ENCODE measurements around the gene SIM2. TPM values are rescaled to one million over a fixed set of nuclear protein-coding genes. Genes with fewer than 3 reads are reported as not detected.

SIM2 gene
- total and polyA plus RNA-seq, 7 experiments from 2014 or later: 0.12 TPM; not detected in 6

DNA sequence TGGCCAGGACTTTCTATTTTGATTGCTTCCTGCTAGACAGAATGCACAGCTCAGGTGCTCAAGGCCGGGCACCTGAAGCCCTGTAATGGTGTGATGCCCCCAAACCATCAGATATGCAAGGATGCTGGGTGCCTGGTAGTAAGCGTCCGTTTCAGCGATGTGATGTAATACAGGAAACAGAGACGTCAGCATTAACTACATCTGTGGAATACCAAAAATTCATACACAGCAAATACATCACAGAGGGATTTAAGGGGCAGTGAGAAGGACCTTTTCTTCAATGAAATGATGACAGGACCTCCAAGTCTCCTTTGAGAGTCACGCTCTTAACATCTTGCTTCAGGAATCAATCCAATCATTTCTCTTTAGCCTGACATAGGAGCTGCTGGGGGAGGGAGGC is 64.4 kb downstream of the SIM2 start:
- ChIA-PET CTCF (no interaction called here), POLR2A (no interaction called here)
- peaks cover 0 to 56% (median 36%) of the 10 kb centered on the region in 5 donors for H3K36me3 Mint-ChIP-seq
- H3K4me3 Mint-ChIP-seq: no peak overlapping the region
- no peaks in the 10 kb centered on the region for H3K9me3 ChIP-seq (ENCODE audit: control insufficient read depth in 2 of 3, low read length in 3 of 3)
- H3K27me3 ChIP-seq (ENCODE audit: control insufficient read depth in 2 of 2, insufficient read depth in 2 of 2, low read length in 2 of 2): no peaks in the 10 kb centered on the region
- intact Hi-C loops (cut with micrococcal nuclease): no loop called here
- DNase-seq (no peak), ATAC-seq (no peak)
- no peak overlapping the region for H3K27ac ChIP-seq (ENCODE audit: low read depth, low read length)
- no peak overlapping the region for H3K27ac Mint-ChIP-seq
- no peaks in the 10 kb centered on the region for H3K27me3 Mint-ChIP-seq
- H3K4me1 ChIP-seq (ENCODE audit: control insufficient read depth in 2 of 2, insufficient read depth in 2 of 2, low read length in 2 of 2): no peaks in the 10 kb centered on the region
- H3K36me3 ChIP-seq (ENCODE audit: control insufficient read depth in 2 of 3, insufficient read depth in 3 of 3, low read length in 3 of 3): peaks cover 0 to 11% (median 0%) of the 10 kb centered on the region in 3 experiments
- no peaks in the 10 kb centered on the region for H3K9me3 Mint-ChIP-seq
- peaks cover 0 to 6% (median 0%) of the 10 kb centered on the region in 7 donors for H3K4me1 Mint-ChIP-seq
- H3K4me3 ChIP-seq (ENCODE audit: low read length): no peak overlapping the region

- no peak for ATAC-seq
- H3K4me1 Mint-ChIP-seq: peaks cover 0 to 6% (median 0%) of the 10 kb centered on the region in 7 donors
- H3K36me3 Mint-ChIP-seq: peaks cover 0 to 48% (median 33%) of the 10 kb centered on the region in 5 donors
Measured at GRCh38 chr21:36765229-36765628, 66.3 kb downstream of the SIM2 start.

GRCh38 chr21:36766511-36766910 is 67.6 kb downstream of the SIM2 start:
- no peaks in the 10 kb centered on the region for H3K27me3 ChIP-seq (ENCODE audit: control insufficient read depth in 2 of 2, insufficient read depth in 2 of 2, low read length in 2 of 2)
- Mint-ChIP-seq H3K4me1 (peaks cover 0 to 6% (median 0%) of the 10 kb centered on the region in 7 donors), H3K4me3 (no peak overlapping the region), H3K9me3 (no peaks in the 10 kb centered on the region), H3K27me3 (no peaks in the 10 kb centered on the region), H3K27ac (no peak overlapping the region), H3K36me3 (peaks cover 0 to 46% (median 33%) of the 10 kb centered on the region in 5 donors)
- no peak for DNase-seq
- peaks cover 0 to 5% (median 0%) of the 10 kb centered on the region in 3 experiments for H3K36me3 ChIP-seq (ENCODE audit: control insufficient read depth in 2 of 3, insufficient read depth in 3 of 3, low read length in 3 of 3)
- POLR2A ChIA-PET: no interaction called here
- intact Hi-C loops (cut with micrococcal nuclease): no loop called here
- H3K27ac ChIP-seq (ENCODE audit: low read depth, low read length): no peak overlapping the region
- no peak for ATAC-seq
- no peak overlapping the region for H3K4me3 ChIP-seq (ENCODE audit: low read length)
- H3K9me3 ChIP-seq (ENCODE audit: control insufficient read depth in 2 of 3, low read length in 3 of 3): no peaks in the 10 kb centered on the region
- H3K4me1 ChIP-seq (ENCODE audit: control insufficient read depth in 2 of 2, insufficient read depth in 2 of 2, low read length in 2 of 2): no peaks in the 10 kb centered on the region
- CTCF ChIA-PET: no interaction called here

More at GRCh38 chr21:36765229-36765628, 66.3 kb downstream of the SIM2 start:
- Mint-ChIP-seq H3K4me3 (no peak overlapping the region), H3K27me3 (no peaks in the 10 kb centered on the region), H3K27ac (no peak overlapping the region), H3K9me3 (no peaks in the 10 kb centered on the region)
- no peak for DNase-seq
- Histone ChIP-seq H3K27me3 (ENCODE audit: control insufficient read depth in 2 of 2, insufficient read depth in 2 of 2, low read length in 2 of 2) (no peaks in the 10 kb centered on the region), H3K9me3 (ENCODE audit: control insufficient read depth in 2 of 3, low read length in 3 of 3) (no peaks in the 10 kb centered on the region), H3K4me1 (ENCODE audit: control insufficient read depth in 2 of 2, insufficient read depth in 2 of 2, low read length in 2 of 2) (no peaks in the 10 kb centered on the region), H3K27ac (ENCODE audit: low read depth, low read length) (no peak overlapping the region), H3K4me3 (ENCODE audit: low read length) (no peak overlapping the region), H3K36me3 (ENCODE audit: control insufficient read depth in 2 of 3, insufficient read depth in 3 of 3, low read length in 3 of 3) (peaks cover 0 to 5% (median 0%) of the 10 kb centered on the region in 3 experiments)
- POLR2A ChIA-PET: no interaction called here
- CTCF ChIA-PET: no interaction called here
- intact Hi-C loops (cut with micrococcal nuclease): no loop called here

- DNase-seq (no peak), ATAC-seq (no peak)
- Mint-ChIP-seq H3K4me1 (peaks cover 0 to 6% (median 0%) of the 10 kb centered on the region in 7 donors), H3K9me3 (no peaks in the 10 kb centered on the region), H3K27me3 (no peaks in the 10 kb centered on the region), H3K4me3 (no peak overlapping the region), H3K36me3 (peaks cover 0 to 43% (median 33%) of the 10 kb centered on the region in 5 donors), H3K27ac (no peak overlapping the region)
- Histone ChIP-seq H3K36me3 (ENCODE audit: control insufficient read depth in 2 of 3, insufficient read depth in 3 of 3, low read length in 3 of 3) (peaks cover 0 to 5% (median 0%) of the 10 kb centered on the region in 3 experiments), H3K27ac (ENCODE audit: low read depth, low read length) (no peak overlapping the region), H3K4me3 (ENCODE audit: low read length) (no peak overlapping the region), H3K4me1 (ENCODE audit: control insufficient read depth in 2 of 2, insufficient read depth in 2 of 2, low read length in 2 of 2) (no peaks in the 10 kb centered on the region), H3K27me3 (ENCODE audit: control insufficient read depth in 2 of 2, insufficient read depth in 2 of 2, low read length in 2 of 2) (no peaks in the 10 kb centered on the region), H3K9me3 (ENCODE audit: control insufficient read depth in 2 of 3, low read length in 3 of 3) (no peaks in the 10 kb centered on the region)
- ChIA-PET CTCF (no interaction called here), POLR2A (no interaction called here)
- intact Hi-C loops (cut with micrococcal nuclease): no loop called here
Measured at GRCh38 chr21:36767096-36767495, 68.2 kb downstream of the SIM2 start.

DNA sequence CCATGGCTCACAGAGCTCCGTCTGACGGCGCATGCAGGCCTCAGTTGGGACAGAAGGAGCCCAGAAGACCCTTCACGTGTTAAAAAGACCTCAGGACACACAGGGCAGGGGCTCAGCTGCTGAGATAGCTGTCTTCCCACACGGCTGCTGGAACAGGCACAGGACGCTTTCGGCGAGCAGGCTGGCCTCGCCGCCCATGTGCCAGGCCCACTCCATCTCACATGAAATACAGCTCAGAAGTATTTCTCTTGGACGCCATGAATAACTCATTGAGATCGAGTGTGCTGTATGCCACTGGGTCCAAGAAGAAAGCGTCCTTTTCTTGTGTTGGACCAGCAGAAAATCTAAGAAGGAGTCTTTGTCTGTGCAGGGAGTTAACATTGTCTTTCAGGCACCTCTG is 69.6 kb downstream of the SIM2 start:
- no peak overlapping the region for H3K27ac Mint-ChIP-seq
- DNase-seq: no peak
- intact Hi-C loops (cut with micrococcal nuclease): no loop called here
- no peaks in the 10 kb centered on the region for H3K9me3 Mint-ChIP-seq
- H3K4me3 Mint-ChIP-seq: no peak overlapping the region
- H3K27ac ChIP-seq (ENCODE audit: low read depth, low read length): no peak overlapping the region
- no peaks in the 10 kb centered on the region for H3K27me3 ChIP-seq (ENCODE audit: control insufficient read depth in 2 of 2, insufficient read depth in 2 of 2, low read length in 2 of 2)
- H3K36me3 Mint-ChIP-seq: peaks cover 0 to 34% (median 31%) of the 10 kb centered on the region in 5 donors
- CTCF ChIA-PET: no interaction called here
- H3K27me3 Mint-ChIP-seq: no peaks in the 10 kb centered on the region
- POLR2A ChIA-PET: no interaction called here
- H3K4me1 Mint-ChIP-seq: peaks cover 0 to 6% (median 0%) of the 10 kb centered on the region in 7 donors
- no peak for ATAC-seq
- peaks cover 0 to 5% (median 0%) of the 10 kb centered on the region in 3 experiments for H3K36me3 ChIP-seq (ENCODE audit: control insufficient read depth in 2 of 3, insufficient read depth in 3 of 3, low read length in 3 of 3)
- no peak overlapping the region for H3K4me3 ChIP-seq (ENCODE audit: low read length)
- H3K4me1 ChIP-seq (ENCODE audit: control insufficient read depth in 2 of 2, insufficient read depth in 2 of 2, low read length in 2 of 2): no peaks in the 10 kb centered on the region
- H3K9me3 ChIP-seq (ENCODE audit: control insufficient read depth in 2 of 3, low read length in 3 of 3): no peaks in the 10 kb centered on the region

DNA sequence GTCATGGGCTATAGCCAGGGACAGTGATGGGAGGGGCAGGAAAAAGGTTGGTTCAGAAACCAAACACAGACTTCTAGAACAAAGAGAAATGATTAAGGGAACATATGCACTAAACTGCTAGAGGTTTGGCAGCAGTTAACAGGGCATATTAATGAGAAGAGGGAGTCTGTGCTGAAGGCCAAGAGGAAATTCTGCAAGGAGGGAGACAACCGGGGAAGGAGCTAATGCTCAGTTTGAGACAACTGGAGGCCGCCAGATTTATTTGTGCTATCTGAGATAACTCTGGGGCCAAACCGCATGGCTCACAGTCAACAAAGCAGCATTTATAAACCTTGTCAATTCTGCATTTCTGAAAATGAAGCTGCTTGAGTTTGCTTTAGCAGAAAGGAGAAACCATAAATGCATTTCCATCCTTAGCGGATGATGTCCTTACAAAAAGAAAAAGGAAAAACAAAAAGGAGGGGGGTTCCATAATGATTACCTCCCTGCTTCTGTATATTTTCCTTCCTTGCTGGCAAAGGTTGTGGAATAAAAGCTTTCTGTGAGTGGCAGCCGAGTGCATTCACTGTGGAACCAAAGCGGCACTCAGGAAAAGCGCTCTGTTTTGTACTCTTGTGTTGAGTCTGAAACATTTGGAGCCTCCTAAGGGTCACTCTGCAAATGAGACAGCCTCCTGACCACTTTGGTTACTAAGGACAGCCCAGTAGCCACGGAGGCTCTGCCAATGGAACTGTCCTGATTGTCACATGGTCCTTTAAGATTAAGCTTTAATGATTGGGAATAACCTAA is 70.3 kb downstream of the SIM2 start:
- Mint-ChIP-seq H3K36me3 (peaks cover 0 to 30% (median 26%) of the 10 kb centered on the region in 5 donors), H3K4me3 (no peak overlapping the region), H3K27me3 (no peaks in the 10 kb centered on the region), H3K4me1 (peaks cover 0 to 6% (median 0%) of the 10 kb centered on the region in 7 donors), H3K9me3 (no peaks in the 10 kb centered on the region), H3K27ac (no peak overlapping the region)
- ATAC-seq (no peak), DNase-seq (no peak)
- intact Hi-C loops (cut with micrococcal nuclease): no loop called here
- Histone ChIP-seq H3K4me1 (ENCODE audit: control insufficient read depth in 2 of 2, insufficient read depth in 2 of 2, low read length in 2 of 2) (no peaks in the 10 kb centered on the region), H3K27me3 (ENCODE audit: control insufficient read depth in 2 of 2, insufficient read depth in 2 of 2, low read length in 2 of 2) (no peaks in the 10 kb centered on the region), H3K9me3 (ENCODE audit: control insufficient read depth in 2 of 3, low read length in 3 of 3) (no peaks in the 10 kb centered on the region), H3K4me3 (ENCODE audit: low read length) (no peak overlapping the region), H3K27ac (ENCODE audit: low read depth, low read length) (no peak overlapping the region), H3K36me3 (ENCODE audit: control insufficient read depth in 2 of 3, insufficient read depth in 3 of 3, low read length in 3 of 3) (peaks cover 0 to 5% (median 0%) of the 10 kb centered on the region in 3 experiments)
- POLR2A ChIA-PET: no interaction called here
- CTCF ChIA-PET: interaction anchor here (1.0 kb wide), 1 partner anchor 15 kb away, joined by 5 read pairs; no protein-coding TSS in a partner anchor

DNA sequence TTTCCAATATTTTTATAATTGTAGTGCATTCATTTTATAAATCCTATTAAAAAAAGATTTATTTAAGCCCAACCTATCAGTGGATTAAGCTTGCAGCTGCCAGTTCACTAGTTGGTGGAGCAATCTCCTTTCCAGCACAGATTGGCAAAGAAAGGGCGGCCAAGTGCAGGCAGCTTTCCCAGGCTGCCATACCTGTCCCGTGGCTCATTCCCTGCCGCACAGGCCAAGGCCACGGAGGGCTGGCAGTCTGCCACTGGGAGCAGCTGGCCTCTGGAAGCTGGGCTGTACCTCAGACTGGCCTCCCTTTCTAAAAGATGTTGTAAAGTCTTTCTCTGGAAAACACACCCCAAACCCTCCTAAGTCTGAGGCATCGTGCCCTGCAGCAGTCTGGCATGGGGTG is 74.2 kb downstream of the SIM2 start:
- POLR2A ChIA-PET: no interaction called here
- no peak overlapping the region for H3K4me3 Mint-ChIP-seq
- Histone ChIP-seq H3K9me3 (ENCODE audit: control insufficient read depth in 2 of 3, low read length in 3 of 3) (no peaks in the 10 kb centered on the region), H3K36me3 (ENCODE audit: control insufficient read depth in 2 of 3, insufficient read depth in 3 of 3, low read length in 3 of 3) (no peaks in the 10 kb centered on the region), H3K27ac (ENCODE audit: low read depth, low read length) (no peak overlapping the region), H3K27me3 (ENCODE audit: control insufficient read depth in 2 of 2, insufficient read depth in 2 of 2, low read length in 2 of 2) (no peaks in the 10 kb centered on the region), H3K4me1 (ENCODE audit: control insufficient read depth in 2 of 2, insufficient read depth in 2 of 2, low read length in 2 of 2) (no peaks in the 10 kb centered on the region), H3K4me3 (ENCODE audit: low read length) (no peak overlapping the region)
- CTCF ChIA-PET: no interaction called here
- intact Hi-C loops (cut with micrococcal nuclease): no loop called here
- H3K9me3 Mint-ChIP-seq: no peaks in the 10 kb centered on the region
- H3K27ac Mint-ChIP-seq: no peak overlapping the region
- no peaks in the 10 kb centered on the region for H3K27me3 Mint-ChIP-seq
- no peak for ATAC-seq
- no peak for DNase-seq
- peaks cover 0 to 6% (median 0%) of the 10 kb centered on the region in 7 donors for H3K4me1 Mint-ChIP-seq
- peaks cover 0 to 8% (median 1%) of the 10 kb centered on the region in 5 donors for H3K36me3 Mint-ChIP-seq
